Left lung (tissue), 10 donors: ENCODE data around the gene GDPD5. TPM values are rescaled to one million over a fixed set of nuclear protein-coding genes. Genes with fewer than 3 reads are reported as not detected.

Experiments
- ATAC-seq: fragments of 200-7000 bp; cut with Tn5 transposase; one replicate; pipeline ENCODE4 v1.9.1; 2020; ENCODE audit warnings: moderate library complexity
- DNase-seq, 4 donors: peaks; one replicate each; pipeline ENCODE4 v3.0.0-alpha.2; 2013 to 2020
- H3K27ac ChIP-seq, 2 donors: fragments of 200-600 bp; sonication (generic) in 1 of 2; one replicate each; pipeline versions ENCODE4 v1.5.0 to v1.8.0; 2020 to 2021
- H3K27me3 ChIP-seq, 2 donors: fragments of 200-600 bp; sonication (generic) in 1 of 2; one replicate each; pipeline versions ENCODE4 v1.5.0 to v1.8.0; 2020 to 2021
- H3K36me3 ChIP-seq, 2 donors: fragments of 200-600 bp; sonication (generic) in 1 of 2; one replicate each; pipeline versions ENCODE4 v1.5.0 to v1.8.0; 2020 to 2021
- H3K4me1 ChIP-seq, 2 donors: fragments of 200-600 bp; one replicate each; pipeline ENCODE4 v1.8.0; 2021
- H3K4me3 ChIP-seq, 2 donors: fragments of 200-600 bp; sonication (generic) in 1 of 2; one replicate each; pipeline versions ENCODE4 v1.5.0 to v1.8.0; 2020 to 2021; ENCODE audit warnings: mild to moderate bottlenecking in 1 of 2
- H3K9me3 ChIP-seq, 2 donors: fragments of 200-600 bp; sonication (generic) in 1 of 2; one replicate each; pipeline versions ENCODE4 v1.5.0 to v1.8.0; 2020 to 2021
- intact Hi-C, 2 donors: fragments of 100-400 bp; cut with DNase I; formaldehyde crosslinking; loops; one replicate each; pipeline versions ENCODE4 v1.11.2 to v1.14.2; 2022
- polyA plus RNA-seq, 6 donors: library from polyadenylated mRNA; unstranded; fragments of 120-200 nt; gene quantifications; one replicate each; pipeline ENCODE4 v1.2.1, GENCODE V29; 2013; ENCODE audit not compliant: insufficient read length in 6 of 6
- total RNA-seq, 2 donors: library from RNA; stranded (reverse); fragmentation: NEBNext Ultra II Directional; extraction: Animal tissue kit (Norgen Biotek cat#: 25700); gene quantifications; one replicate each; pipeline ENCODE4 v1.2.1, GENCODE V29; 2021
- TF ChIP-seq, protein P1 (sequence below), 2 donors: fragments of 200-600 bp; sonication (generic) in 1 of 2; IDR thresholded peaks; one replicate each; pipeline versions ENCODE4 v1.5.0 to v1.8.0; 2021; ENCODE audit warnings: antibody characterized with exemption in 2 of 2
- donor health status: DM: no; HTN: yes; CAD: no.
- donor health status: DM: no; HTN: no; CAD: no.

GDPD5 gene
- total and polyA plus RNA-seq, 8 donors: 10.5 to 34.8 (median 27.6) TPM

DNA sequence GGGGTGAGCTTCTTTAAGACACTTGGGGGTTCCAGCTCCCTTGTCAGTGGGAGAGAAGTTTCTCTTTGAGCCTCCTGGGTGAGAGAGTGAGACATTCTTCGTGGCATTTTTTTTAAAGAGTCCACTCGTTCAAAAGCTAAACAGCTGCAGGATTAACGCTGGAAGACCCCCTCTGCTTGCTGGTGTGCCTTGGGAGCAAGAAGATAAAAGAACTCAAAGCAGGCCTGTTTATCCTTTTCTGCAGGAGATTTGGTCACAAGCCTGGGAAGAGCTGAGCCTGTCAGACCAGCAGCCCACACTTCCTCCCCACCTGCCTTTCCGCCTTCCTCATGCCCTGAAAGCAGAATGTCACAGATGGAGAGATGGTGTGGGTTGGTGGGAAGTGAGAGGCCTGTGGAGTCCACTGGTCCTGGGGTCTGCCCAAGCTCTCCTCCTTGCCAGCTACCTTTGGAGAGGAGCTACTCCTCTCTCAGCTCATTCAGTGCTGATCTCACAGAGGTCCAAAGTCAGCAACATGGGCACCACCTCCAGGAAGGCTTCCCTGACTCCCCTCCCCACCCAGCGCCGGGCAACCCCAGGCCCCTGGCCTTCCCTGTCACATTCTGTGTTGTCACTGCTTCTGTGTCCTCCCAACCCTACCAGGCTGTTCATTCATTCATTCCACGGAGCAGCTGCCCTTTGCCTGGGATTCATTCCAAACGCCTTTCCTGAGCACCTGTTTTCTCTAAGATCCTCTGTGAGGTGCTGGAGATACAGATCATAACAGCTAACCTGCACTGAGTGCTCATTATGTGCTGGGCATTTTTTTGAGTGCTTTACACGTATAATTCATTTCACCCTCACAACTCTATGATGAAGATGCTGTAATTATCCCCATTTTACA is 6.7 kb downstream of the GDPD5 start:
- DNase-seq (no peak), ATAC-seq (no peak)
- Histone ChIP-seq H3K36me3 (no peaks in the 10 kb centered on the region), H3K9me3 (no peaks in the 10 kb centered on the region), H3K27ac (no peak overlapping the region), H3K4me3 (no peak overlapping the region), H3K27me3 (peaks cover 0 to 4% of the 10 kb centered on the region in 2 donors), H3K4me1 (peaks cover 0 to 4% of the 10 kb centered on the region in 2 donors)
- TF ChIP-seq, protein P1, sequence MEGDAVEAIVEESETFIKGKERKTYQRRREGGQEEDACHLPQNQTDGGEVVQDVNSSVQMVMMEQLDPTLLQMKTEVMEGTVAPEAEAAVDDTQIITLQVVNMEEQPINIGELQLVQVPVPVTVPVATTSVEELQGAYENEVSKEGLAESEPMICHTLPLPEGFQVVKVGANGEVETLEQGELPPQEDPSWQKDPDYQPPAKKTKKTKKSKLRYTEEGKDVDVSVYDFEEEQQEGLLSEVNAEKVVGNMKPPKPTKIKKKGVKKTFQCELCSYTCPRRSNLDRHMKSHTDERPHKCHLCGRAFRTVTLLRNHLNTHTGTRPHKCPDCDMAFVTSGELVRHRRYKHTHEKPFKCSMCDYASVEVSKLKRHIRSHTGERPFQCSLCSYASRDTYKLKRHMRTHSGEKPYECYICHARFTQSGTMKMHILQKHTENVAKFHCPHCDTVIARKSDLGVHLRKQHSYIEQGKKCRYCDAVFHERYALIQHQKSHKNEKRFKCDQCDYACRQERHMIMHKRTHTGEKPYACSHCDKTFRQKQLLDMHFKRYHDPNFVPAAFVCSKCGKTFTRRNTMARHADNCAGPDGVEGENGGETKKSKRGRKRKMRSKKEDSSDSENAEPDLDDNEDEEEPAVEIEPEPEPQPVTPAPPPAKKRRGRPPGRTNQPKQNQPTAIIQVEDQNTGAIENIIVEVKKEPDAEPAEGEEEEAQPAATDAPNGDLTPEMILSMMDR (IDR thresholded peaks at IDR 0.05): no peak
- intact Hi-C loops: no loop called here

DNA sequence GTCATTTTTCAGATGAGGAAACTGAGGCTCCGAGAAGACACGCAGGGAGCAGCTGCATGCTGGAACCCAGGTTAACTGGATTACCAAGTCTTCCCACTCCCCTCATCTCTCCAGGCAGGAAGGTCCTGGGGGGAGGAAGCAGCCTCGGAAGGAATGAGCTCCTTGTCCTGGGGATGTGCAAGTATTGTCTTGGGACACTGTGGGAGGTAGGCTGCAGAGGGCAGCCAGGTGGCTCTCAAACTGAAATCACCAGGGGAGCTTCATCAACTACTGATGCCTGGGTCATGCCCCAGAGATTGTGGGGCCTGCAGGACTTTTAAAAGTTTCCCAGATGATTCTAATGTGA is 7.6 kb downstream of the GDPD5 start:
- Histone ChIP-seq H3K9me3 (no peaks in the 10 kb centered on the region), H3K36me3 (no peaks in the 10 kb centered on the region), H3K4me3 (no peak overlapping the region), H3K27ac (no peak overlapping the region), H3K27me3 (no peaks in the 10 kb centered on the region), H3K4me1 (no peaks in the 10 kb centered on the region)
- TF ChIP-seq, protein P1 (IDR thresholded peaks at IDR 0.05): no peak
- intact Hi-C loops: no loop called here
- no peak for DNase-seq
- no peak for ATAC-seq

DNA sequence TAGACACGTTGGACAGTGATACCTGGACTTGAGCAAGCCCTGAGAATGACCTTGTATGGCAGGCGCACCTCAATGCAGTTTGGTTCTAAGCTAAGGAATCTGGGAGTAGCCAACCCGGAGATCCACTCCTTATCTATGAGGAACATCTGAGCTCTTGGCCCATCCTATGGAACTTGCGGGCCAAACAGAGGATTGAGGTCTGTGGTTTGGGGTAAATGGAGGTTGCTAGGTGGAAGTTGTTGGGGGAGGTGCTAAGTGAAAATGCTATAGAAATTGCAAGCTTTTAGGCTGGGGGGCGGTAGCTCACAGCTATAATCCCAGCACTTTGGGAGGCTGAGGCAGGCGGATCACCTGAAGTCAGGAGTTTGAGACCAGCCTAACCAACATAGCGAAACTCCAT is 8.9 kb downstream of the GDPD5 start:
- TF ChIP-seq, protein P1 (IDR thresholded peaks at IDR 0.05): no peak
- H3K27ac ChIP-seq: no peak overlapping the region
- ATAC-seq: no peak

DNA sequence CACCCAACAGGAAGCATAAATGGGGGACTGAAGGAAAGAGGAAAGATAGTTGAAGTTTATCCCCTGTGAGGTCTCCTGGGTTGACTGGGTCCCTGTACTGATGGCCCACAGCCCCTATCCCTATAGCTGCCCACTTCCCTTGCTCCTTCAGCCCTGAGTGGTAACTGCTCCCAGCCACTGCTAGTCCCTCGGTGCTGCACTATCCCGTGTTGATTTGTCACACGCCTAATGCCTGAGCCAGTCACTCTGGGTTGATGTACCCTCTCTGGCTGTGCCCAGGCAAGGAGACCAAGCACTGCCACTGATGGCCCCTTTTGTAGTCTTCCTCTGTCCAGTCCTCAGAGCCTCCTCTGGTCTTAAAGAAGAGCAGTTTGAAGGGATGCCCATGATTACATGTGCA is 9.6 kb downstream of the GDPD5 start:
- intact Hi-C loops: no loop called here
- H3K27ac ChIP-seq: no peak overlapping the region

More for the DNA sequence above, 8.9 kb downstream of the GDPD5 start:
- Histone ChIP-seq H3K27me3 (no peaks in the 10 kb centered on the region), H3K9me3 (no peaks in the 10 kb centered on the region), H3K4me3 (no peak overlapping the region), H3K4me1 (no peaks in the 10 kb centered on the region), H3K36me3 (no peaks in the 10 kb centered on the region)
- intact Hi-C loops: no loop called here
- DNase-seq: no peak

DNA sequence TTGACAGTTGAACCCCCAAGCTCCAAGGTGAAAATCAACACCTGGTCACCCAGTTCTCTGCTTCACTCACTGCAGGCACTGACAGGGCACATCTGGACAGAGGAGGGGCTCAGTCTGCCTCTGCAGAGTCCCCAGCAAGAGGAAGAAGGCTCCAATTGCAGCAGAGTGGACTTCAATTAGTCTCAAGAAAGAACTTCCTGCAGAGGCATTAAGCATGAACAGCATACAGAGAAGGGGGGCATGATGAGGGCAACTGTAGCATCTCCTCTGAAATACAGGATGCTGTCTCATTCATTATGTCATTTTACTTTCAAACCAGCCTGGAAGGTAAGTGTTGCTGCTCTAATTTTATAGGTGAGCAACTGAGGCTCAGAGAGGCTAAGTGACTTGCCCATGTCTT is 11.1 kb downstream of the GDPD5 start:
- no peaks in the 10 kb centered on the region for H3K9me3 ChIP-seq
- H3K27me3 ChIP-seq: no peaks in the 10 kb centered on the region
- intact Hi-C loops: no loop called here
- ATAC-seq (no peak), DNase-seq (no peak)
- H3K36me3 ChIP-seq: no peaks in the 10 kb centered on the region
- no peak overlapping the region for H3K4me3 ChIP-seq
- H3K4me1 ChIP-seq: no peaks in the 10 kb centered on the region
- TF ChIP-seq, protein P1 (IDR thresholded peaks at IDR 0.05): no peak
- H3K27ac ChIP-seq: no peak overlapping the region

More for the DNA sequence above, 9.6 kb downstream of the GDPD5 start:
- no peak for DNase-seq
- H3K9me3 ChIP-seq: no peaks in the 10 kb centered on the region
- H3K4me3 ChIP-seq: no peak overlapping the region
- H3K36me3 ChIP-seq: no peaks in the 10 kb centered on the region
- H3K27me3 ChIP-seq: no peaks in the 10 kb centered on the region
- TF ChIP-seq, protein P1 (IDR thresholded peaks at IDR 0.05): no peak
- no peaks in the 10 kb centered on the region for H3K4me1 ChIP-seq
- ATAC-seq: no peak
